ENCODE results near the gene EXOC6. TPM values are rescaled to one million over a fixed set of nuclear protein-coding genes. Genes with fewer than 3 reads are reported as not detected.

The EXOC6 gene
- polyA plus RNA-seq, 1 experiment, result 23.8 TPM

DNA sequence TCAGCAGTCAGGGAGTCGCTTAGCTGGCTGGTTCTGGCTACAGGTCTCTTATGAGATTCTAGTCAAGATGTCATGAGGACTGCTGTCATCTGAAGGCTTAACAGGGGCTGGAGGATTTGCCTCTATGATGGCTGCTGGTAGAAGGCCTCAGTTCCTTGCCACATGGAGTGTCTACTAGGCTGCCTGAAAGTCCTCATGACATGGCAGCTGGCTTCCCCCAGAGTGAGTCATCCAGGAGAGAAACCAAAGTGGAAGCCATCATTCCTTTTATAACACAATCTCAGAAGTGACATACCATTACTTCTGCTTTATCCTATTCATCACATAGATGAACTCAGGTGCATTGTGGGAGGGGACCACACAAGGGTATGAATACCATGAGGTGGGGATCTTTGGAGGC, 75.1 kb downstream of the EXOC6 start:
- POLR2A ChIA-PET, result no interaction called here
- H3K27me3 ChIP-seq (ENCODE audit: control insufficient read depth, insufficient read depth, low read length), result no peaks in the 10 kb centered on the region
- CTCF ChIA-PET, result interaction anchor here (0.6 to 3.8 kb wide), 5 partner anchors 8 to 158 kb away, joined by 3 to 16 read pairs (median 4); no protein-coding TSS in a partner anchor
- no peak overlapping the region for H3K4me3 ChIP-seq (ENCODE audit: low read depth, low read length)
- TF ChIP-seq, protein P1, sequence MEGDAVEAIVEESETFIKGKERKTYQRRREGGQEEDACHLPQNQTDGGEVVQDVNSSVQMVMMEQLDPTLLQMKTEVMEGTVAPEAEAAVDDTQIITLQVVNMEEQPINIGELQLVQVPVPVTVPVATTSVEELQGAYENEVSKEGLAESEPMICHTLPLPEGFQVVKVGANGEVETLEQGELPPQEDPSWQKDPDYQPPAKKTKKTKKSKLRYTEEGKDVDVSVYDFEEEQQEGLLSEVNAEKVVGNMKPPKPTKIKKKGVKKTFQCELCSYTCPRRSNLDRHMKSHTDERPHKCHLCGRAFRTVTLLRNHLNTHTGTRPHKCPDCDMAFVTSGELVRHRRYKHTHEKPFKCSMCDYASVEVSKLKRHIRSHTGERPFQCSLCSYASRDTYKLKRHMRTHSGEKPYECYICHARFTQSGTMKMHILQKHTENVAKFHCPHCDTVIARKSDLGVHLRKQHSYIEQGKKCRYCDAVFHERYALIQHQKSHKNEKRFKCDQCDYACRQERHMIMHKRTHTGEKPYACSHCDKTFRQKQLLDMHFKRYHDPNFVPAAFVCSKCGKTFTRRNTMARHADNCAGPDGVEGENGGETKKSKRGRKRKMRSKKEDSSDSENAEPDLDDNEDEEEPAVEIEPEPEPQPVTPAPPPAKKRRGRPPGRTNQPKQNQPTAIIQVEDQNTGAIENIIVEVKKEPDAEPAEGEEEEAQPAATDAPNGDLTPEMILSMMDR (IDR thresholded peaks at IDR 0.05; ENCODE audit: insufficient read depth, low read depth, low read length), result no peak
- no peak for DNase-seq (ENCODE audit: low read depth)
- no peaks in the 10 kb centered on the region for H3K36me3 ChIP-seq (ENCODE audit: control insufficient read depth, insufficient read depth, low read length)

DNA sequence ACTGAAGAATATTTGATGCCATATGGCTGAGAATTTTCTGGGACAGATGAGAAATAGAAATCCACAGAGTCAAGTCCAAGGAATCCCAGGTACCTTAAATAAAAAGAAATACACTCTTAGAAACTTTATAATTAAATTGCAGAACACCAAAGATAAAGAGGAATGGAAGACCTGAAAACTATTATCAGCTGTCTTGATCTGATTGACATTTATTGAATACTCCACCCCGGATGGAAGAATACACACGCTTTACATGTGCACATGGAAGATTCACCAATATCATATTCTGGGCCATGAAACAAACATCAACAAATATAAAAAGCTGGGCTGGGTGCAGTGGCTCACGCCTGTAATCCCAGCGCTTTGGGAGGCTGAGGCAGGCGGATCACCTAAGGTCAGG, 81.6 kb downstream of the EXOC6 start:
- ChIA-PET POLR2A (no interaction called here), CTCF (interaction anchor here (0.7 to 1.7 kb wide), 3 partner anchors 15 to 141 kb away, joined by 3 to 8 read pairs (median 6); no protein-coding TSS in a partner anchor)
- Histone ChIP-seq H3K27me3 (ENCODE audit: control insufficient read depth, insufficient read depth, low read length) (no peaks in the 10 kb centered on the region), H3K36me3 (ENCODE audit: control insufficient read depth, insufficient read depth, low read length) (no peaks in the 10 kb centered on the region), H3K4me3 (ENCODE audit: low read depth, low read length) (no peak overlapping the region)
- TF ChIP-seq, protein P1 (IDR thresholded peaks at IDR 0.05; ENCODE audit: insufficient read depth, low read depth, low read length), result no peak
- DNase-seq (ENCODE audit: low read depth), result no peak

DNA sequence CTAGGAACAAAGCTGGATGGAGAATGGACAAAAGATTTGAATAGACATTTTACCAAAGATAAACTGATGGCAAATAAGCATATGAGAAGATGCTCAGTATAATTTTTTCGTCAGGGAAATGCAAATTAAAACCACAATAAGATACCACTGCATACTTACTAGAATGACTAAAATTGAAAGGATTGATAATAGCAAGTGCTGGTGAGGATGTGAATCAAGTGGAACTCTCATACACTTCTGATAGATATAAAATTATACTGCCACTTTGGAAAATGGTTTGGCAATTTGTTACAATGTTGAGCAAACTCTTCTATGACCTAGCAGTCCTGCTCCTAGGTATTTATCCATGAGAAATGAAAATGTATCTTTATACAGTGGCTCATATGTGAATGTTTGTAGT, 83.3 kb downstream of the EXOC6 start:
- TF ChIP-seq, protein P1 (IDR thresholded peaks at IDR 0.05; ENCODE audit: insufficient read depth, low read depth, low read length), result no peak
- DNase-seq (ENCODE audit: low read depth), result no peak
- Histone ChIP-seq H3K27me3 (ENCODE audit: control insufficient read depth, insufficient read depth, low read length) (no peaks in the 10 kb centered on the region), H3K4me3 (ENCODE audit: low read depth, low read length) (no peak overlapping the region), H3K36me3 (ENCODE audit: control insufficient read depth, insufficient read depth, low read length) (no peaks in the 10 kb centered on the region)
- CTCF ChIA-PET, result interaction anchor here (1.4 kb wide), 1 partner anchor 18 kb away, joined by 6 read pairs; no protein-coding TSS in a partner anchor
- POLR2A ChIA-PET, result no interaction called here

DNA sequence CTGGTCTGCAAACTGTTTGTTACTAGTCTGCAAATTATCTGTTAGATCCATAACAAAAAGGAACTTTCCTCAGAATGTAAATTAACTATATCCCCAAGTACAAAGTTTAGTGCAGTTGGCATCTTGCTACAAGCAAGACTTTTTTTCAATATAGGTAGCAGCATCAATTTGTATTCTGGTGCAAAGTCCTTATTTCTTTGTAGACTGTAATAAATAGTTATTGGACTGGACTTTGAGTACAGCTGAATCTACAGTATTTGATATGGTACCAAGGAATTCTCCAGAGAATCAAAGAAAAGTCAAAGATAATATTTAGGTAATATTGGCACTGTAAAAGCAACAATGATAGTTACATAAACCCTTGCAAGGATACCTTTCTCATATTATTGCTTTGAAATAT, 89.6 kb downstream of the EXOC6 start:
- H3K4me3 ChIP-seq (ENCODE audit: low read depth, low read length), result no peak overlapping the region
- ChIA-PET CTCF (interaction anchor here (1.1 kb wide), 1 partner anchor 97 kb away, joined by 3 read pairs; no protein-coding TSS in a partner anchor), POLR2A (no interaction called here)

DNA sequence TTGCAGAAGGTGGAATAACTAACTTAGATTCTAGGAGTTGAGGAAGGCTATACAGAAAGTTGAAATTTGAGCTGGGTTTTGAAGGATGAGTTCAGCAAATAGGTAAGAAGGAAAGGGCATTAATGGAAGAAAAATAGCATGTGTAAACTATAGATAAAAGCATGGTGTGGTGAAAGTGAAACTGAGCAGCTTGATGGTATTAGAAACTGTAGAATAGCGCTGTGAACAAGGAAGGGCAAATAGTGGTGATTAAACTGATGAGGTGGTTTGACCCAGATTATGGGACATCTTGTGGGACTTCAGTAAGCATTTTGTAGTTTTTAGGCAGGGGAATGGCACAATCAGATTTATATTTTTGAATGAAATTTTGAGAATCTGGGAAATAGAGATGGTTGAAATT, 90.5 kb downstream of the EXOC6 start:
- ChIA-PET POLR2A (no interaction called here), CTCF (interaction anchor here (1.1 kb wide), 1 partner anchor 96 kb away, joined by 3 read pairs; no protein-coding TSS in a partner anchor)
- no peaks in the 10 kb centered on the region for H3K36me3 ChIP-seq (ENCODE audit: control insufficient read depth, insufficient read depth, low read length)
- TF ChIP-seq, protein P1 (IDR thresholded peaks at IDR 0.05; ENCODE audit: insufficient read depth, low read depth, low read length), result no peak
- DNase-seq (ENCODE audit: low read depth), result no peak
- H3K4me3 ChIP-seq (ENCODE audit: low read depth, low read length), result no peak overlapping the region
- H3K27me3 ChIP-seq (ENCODE audit: control insufficient read depth, insufficient read depth, low read length), result no peaks in the 10 kb centered on the region

More for the DNA sequence above, 89.6 kb downstream of the EXOC6 start:
- no peak for DNase-seq (ENCODE audit: low read depth)
- TF ChIP-seq, protein P1 (IDR thresholded peaks at IDR 0.05; ENCODE audit: insufficient read depth, low read depth, low read length), result no peak
- Histone ChIP-seq H3K27me3 (ENCODE audit: control insufficient read depth, insufficient read depth, low read length) (no peaks in the 10 kb centered on the region), H3K36me3 (ENCODE audit: control insufficient read depth, insufficient read depth, low read length) (no peaks in the 10 kb centered on the region)

Measured in BJ (cell line).